Uterus (tissue), 4 donors: ENCODE results near the gene SAMD7. TPM values are rescaled to one million over a fixed set of nuclear protein-coding genes. Genes with fewer than 3 reads are reported as not detected.

Source experiments
- DNase-seq, 2 donors: peaks; one replicate each; pipeline ENCODE4 v3.0.0-alpha.2; 2019 to 2020
- H3K27ac ChIP-seq, 2 donors: fragments of 200-600 bp; sonication (generic); 1 replicate in 1 of 2; 2 replicates in 1 of 2; pipeline ENCODE4 v1.5.1; 2016 to 2018
- H3K27me3 ChIP-seq, 2 donors: fragments of 200-600 bp; sonication (generic); one replicate each; pipeline ENCODE4 v1.5.1; 2018 to 2019; ENCODE audit warnings: control low read depth in 1 of 2
- H3K36me3 ChIP-seq, 2 donors: fragments of 200-600 bp; sonication (generic); one replicate each; pipeline ENCODE4 v1.5.1; 2019; ENCODE audit warnings: control low read depth in 1 of 2
- H3K4me1 ChIP-seq, 2 donors: fragments of 200-600 bp; sonication (generic); one replicate each; pipeline ENCODE4 v1.5.1; 2018 to 2019; ENCODE audit warnings: control low read depth in 1 of 2
- H3K4me3 ChIP-seq, 2 donors: fragments of 200-600 bp; sonication (generic); 1 replicate in 1 of 2; 2 replicates in 1 of 2; pipeline ENCODE4 v1.5.1; 2018 to 2019; ENCODE audit warnings: mild to moderate bottlenecking in 1 of 2
- H3K9me3 ChIP-seq, 2 donors: fragments of 200-600 bp; sonication (generic); one replicate each; pipeline ENCODE4 v1.5.1; 2019; ENCODE audit warnings: control low read depth in 1 of 2
- CTCF ChIP-seq, 4 experiments: fragments of 200-600 bp in 2 of 4; fragments of 450-650 bp in 2 of 4; sonication (generic) in 2 of 4; IDR thresholded peaks; one replicate each; pipeline ENCODE4 v1.5.1; 2016 to 2019; ENCODE audit warnings: antibody characterized with exemption in 4 of 4, mild to moderate bottlenecking in 2 of 4, moderate library complexity in 1 of 4
- POLR2A ChIP-seq, 2 donors: fragments of 450-650 bp; IDR thresholded peaks; one replicate each; pipeline ENCODE4 v1.6.1; 2016; ENCODE audit warnings: antibody characterized with exemption in 2 of 2, mild to moderate bottlenecking in 1 of 2, moderate library complexity in 1 of 2
- intact Hi-C: fragments of 100-400 bp; cut with DNase I; formaldehyde crosslinking; loops from one replicate; pipeline ENCODE4 v1.15.1; 2023; ENCODE audit warnings: low total_unique reads
- total RNA-seq, 4 donors: library from RNA; depleted of rRNA in 3 of 4; stranded (reverse); fragments of >200 nt in 3 of 4; gene quantifications; one replicate each; pipeline versions ENCODE4 v1.1.0 to v1.2.4, GENCODE V29; 2014 to 2023
- donor health status: DM: yes; HTN: yes; CAD: no.

The SAMD7 gene
- not detected for total RNA-seq

GRCh38 chr3:169911272-169911671 is at the start of gene SAMD7:
Gene SAMD7, plus strand, starts transcription at chr3:169911572. Its CDS starts 7,927 bp downstream, at chr3:169919499.
- intact Hi-C loops = no loop called here
- TF ChIP-seq CTCF (IDR thresholded peaks at IDR 0.05) (no peak), POLR2A (IDR thresholded peaks at IDR 0.05) (no peak)
- peaks cover 0 to 4% of the 10 kb centered on the region in 2 donors for H3K27me3 ChIP-seq
- DNase-seq = no peak
- no peaks in the 10 kb centered on the region for H3K36me3 ChIP-seq
- no peaks in the 10 kb centered on the region for H3K9me3 ChIP-seq
- no peak within 1 kb of the TSS for H3K4me3 ChIP-seq
- H3K4me1 ChIP-seq = no peaks in the 10 kb centered on the region
- H3K27ac ChIP-seq = no peak within 1 kb of the TSS

DNA sequence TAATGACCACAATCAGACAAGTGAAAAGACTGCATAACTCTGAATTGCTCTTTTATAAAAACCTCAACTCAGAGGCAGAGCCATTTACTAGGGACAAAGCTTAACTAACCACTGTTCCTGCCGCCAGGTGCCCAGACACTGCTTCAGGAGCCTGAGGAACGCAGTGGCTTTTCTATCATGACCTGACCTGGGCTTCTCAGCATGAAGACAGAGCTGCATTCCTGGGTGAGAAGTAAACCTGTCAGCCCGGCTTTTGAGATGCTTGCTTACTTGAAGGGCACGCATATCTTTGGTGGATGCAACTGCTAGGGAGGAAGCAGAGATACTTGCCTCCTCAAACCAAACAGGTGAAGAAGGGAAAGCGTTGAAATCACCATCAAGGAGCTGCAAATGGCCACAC is 49.5 kb upstream of the SAMD7 start:
- Histone ChIP-seq H3K36me3 (no peaks in the 10 kb centered on the region), H3K4me3 (no peak overlapping the region), H3K27me3 (no peaks in the 10 kb centered on the region), H3K4me1 (no peaks in the 10 kb centered on the region), H3K9me3 (no peaks in the 10 kb centered on the region), H3K27ac (no peak overlapping the region)
- no peak for TF ChIP-seq CTCF (IDR thresholded peaks at IDR 0.05)
- intact Hi-C loops = no loop called here
- no peak for DNase-seq

DNA sequence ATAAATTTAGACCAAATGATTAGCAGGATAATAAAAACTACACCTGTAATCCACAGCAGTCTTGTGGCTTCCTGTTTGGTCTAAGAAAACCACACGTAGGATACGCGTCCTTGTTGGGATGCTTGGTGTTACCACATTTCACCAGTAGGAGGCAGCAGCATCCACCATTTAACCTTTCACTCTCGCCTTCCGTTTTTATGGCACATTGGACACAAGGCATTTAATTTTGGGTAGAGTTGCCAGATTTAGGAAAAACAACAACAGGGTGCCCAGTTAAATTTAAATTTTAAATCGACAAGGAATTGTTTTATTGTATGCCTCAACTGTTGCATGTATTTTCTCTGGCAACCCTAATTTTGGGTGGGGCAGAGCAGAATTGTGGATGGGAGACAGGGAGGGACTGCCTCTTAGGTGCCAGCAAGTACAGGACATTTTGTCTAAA is 47.9 kb upstream of the SAMD7 start:
- H3K4me1 ChIP-seq = no peaks in the 10 kb centered on the region
- no peak overlapping the region for H3K4me3 ChIP-seq
- no peaks in the 10 kb centered on the region for H3K36me3 ChIP-seq
- TF ChIP-seq CTCF (IDR thresholded peaks at IDR 0.05) = peak; percentile 50 to 72 (median 68)
- TF ChIP-seq POLR2A (IDR thresholded peaks at IDR 0.05) = no peak
- intact Hi-C loops = no loop called here
- peak; percentile 44 to 45 for DNase-seq
- no peak overlapping the region for H3K27ac ChIP-seq
- no peaks in the 10 kb centered on the region for H3K9me3 ChIP-seq
- no peaks in the 10 kb centered on the region for H3K27me3 ChIP-seq

- Histone ChIP-seq H3K36me3 (no peaks in the 10 kb centered on the region), H3K27ac (no peak overlapping the region), H3K4me3 (no peak overlapping the region), H3K27me3 (no peaks in the 10 kb centered on the region), H3K4me1 (no peaks in the 10 kb centered on the region), H3K9me3 (no peaks in the 10 kb centered on the region)
- intact Hi-C loops = no loop called here
- DNase-seq = no peak
- no peak for TF ChIP-seq CTCF (IDR thresholded peaks at IDR 0.05)
- no peak for TF ChIP-seq POLR2A (IDR thresholded peaks at IDR 0.05)
Measured at GRCh38 chr3:169864270-169864669, 47.1 kb upstream of the SAMD7 start.

DNA sequence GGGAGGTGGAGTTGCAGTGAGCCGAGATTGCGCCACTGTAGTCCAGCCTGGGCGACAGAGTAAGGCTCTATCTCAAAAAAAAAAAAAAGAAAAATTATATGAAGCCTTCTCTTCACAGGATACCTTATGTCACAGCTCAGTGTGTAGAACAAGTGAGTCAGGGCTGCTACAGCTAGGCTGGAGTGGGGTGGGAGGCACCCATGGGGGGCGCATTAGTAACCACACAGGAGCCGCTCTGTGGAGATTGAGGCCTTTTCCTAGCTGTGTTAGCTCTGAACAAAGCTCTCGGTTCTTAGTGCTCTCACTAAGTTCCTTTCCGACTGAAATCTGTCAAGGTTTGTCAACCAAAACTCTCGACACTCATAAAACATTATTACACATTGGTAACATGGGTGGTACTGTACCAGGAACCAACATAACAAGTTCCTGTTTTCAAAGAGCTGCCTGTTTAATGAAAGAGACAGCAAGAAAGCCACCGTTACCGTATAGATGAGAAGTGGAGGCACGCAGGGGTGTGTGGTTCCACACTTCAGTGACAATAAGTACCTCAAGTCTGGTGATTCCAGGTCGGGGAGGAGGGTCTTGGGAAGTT is 46.1 kb upstream of the SAMD7 start:
- DNase-seq = no peak
- TF ChIP-seq POLR2A (IDR thresholded peaks at IDR 0.05) (no peak), CTCF (IDR thresholded peaks at IDR 0.05) (no peak)
- Histone ChIP-seq H3K4me3 (no peak overlapping the region), H3K36me3 (no peaks in the 10 kb centered on the region), H3K9me3 (no peaks in the 10 kb centered on the region), H3K27ac (no peak overlapping the region), H3K27me3 (no peaks in the 10 kb centered on the region), H3K4me1 (no peaks in the 10 kb centered on the region)
- intact Hi-C loops = no loop called here
